HG02623 (cell line): ENCODE measurements around the gene ITSN1.

ENCODE experiments used
- ATAC-seq: cut with Tn5 transposase; IDR thresholded peaks from one replicate; pipeline ENCODE4 v1.9.1; 2021; ENCODE audit warnings: moderate library complexity; ENCODE audit not compliant: unreplicated experiment

ITSN1 gene

DNA sequence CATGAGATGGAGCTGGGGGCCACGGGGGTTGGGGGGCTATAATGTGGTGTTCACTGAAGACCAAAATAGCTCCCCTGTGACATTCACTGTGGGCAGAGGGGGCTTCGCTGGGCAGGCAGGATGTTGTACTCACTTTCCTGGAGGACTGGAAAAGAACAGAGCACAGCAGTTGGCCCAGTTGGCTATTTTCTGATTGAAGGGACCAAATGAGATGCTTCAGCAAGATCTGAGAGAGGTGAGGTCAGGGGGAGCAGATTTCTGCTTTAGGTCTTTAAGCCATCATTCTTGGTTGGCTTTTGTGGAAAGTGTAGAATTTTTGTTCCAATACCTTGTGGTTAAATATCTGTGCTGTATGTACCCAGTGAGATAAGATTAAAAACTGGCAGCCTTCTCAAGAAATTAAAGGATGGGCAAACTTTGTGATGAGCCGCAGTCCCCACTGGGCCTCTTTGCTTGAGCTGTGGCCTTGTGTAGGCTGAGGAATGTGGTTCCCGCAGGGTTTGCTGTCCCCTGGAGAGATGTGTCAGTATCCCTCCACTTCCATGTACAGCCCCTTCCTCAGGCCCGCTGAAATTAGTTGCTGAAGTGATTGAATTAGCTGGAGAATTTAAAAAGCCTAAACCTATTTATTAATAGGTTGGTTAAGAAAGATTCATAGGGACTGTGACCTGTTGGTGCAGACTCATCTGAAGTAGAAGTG, 192.7 kb downstream of the ITSN1 start:
- ATAC-seq = no peak

- no peak for ATAC-seq
Measured at GRCh38 chr21:33835920-33836319, 193.6 kb downstream of the ITSN1 start.

DNA sequence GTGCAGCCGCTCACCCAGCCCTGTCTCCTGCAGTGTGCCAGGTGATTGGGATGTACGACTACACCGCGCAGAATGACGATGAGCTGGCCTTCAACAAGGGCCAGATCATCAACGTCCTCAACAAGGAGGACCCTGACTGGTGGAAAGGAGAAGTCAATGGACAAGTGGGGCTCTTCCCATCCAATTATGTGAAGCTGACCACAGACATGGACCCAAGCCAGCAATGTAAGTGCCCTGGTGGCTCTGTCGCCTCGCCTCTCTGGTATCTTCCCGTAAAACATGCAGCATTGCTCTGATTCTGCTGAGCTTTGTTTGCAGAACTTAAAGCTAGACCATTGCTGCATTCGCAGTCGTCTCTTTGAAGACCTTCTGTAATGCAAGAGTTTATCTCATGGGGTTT, 194.1 kb downstream of the ITSN1 start:
- ATAC-seq = no peak

GRCh38 chr21:33839167-33839716, 196.9 kb downstream of the ITSN1 start:
- ATAC-seq = no peak

- no peak for ATAC-seq
Measured at GRCh38 chr21:33839806-33840205, 197.5 kb downstream of the ITSN1 start.

DNA sequence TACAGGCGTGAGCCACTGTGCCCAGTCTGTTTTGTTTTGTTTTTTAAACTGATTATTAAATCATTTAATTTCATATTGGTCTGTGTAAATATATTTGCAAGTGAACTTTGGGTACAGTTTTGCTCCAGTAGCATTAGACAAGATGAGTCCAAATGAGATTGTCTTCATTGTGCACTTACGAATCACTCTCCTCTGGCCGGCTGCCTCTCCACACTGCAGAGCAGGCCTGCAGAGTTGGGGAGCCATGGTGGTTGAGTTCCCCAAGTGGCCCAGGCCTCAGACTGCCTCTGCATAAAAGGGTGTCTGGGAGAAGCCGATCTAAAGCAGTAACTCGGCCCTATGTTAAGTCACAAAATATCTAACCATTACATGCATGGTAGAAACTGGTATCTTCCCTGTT, 198.5 kb downstream of the ITSN1 start:
- no peak for ATAC-seq

DNA sequence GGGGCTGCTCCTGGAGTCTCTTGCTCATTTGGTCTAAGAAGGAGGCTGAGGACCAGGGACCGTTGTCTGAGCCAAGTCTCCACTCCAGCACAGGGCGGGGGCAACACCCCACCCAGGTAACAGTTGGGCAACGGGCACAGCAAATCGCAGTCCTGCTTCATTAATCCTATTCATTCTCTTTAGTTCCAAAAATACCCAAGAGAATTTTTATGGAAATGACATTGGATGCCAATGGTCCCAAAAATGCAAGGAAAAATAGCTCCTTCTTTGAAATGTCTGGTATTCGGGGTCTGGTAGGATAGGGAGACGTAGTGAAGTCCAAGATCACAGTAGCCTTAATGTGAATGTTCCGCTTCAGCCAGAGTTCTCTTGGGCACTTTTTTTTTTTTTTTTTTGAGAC, 199.3 kb downstream of the ITSN1 start:
- ATAC-seq = no peak

DNA sequence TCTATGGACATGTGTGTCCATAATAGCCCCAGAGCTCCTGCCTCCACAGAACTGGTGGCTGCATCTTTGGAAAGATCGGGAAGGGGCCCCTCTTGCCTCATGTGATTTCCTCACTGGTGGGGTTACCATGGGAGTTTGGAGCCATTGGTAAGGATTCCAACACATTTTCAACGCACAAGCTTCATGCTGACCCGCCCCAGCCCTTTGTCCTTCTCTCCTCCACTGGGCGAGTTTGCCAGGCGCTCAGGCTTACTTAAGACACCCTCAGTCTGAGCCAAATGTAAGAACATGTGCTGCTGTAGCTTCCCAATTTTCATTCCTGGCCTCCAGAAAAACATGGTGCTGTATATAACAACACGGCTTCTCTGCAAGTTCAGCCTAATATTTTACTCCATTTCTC, 200.9 kb downstream of the ITSN1 start:
- ATAC-seq = no peak

- ATAC-seq = no peak
Measured at GRCh38 chr21:33844104-33844889, 202.0 kb downstream of the ITSN1 start.

DNA sequence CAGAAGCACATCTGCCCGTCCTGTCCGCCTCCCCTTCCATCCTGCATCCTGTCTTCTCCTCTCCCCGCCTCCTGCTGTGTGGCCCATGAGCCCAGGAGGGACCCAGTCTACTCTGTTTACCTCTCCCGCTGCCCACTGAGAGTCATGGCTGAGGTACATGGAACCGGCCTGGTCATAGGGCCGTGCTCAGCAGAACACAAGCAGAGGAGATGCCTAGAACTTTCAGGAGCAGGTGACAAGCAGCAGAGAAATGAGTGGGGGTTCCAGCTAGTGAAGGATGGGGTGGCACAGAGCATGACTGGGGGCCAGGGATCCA, 202.5 kb downstream of the ITSN1 start:
- ATAC-seq = no peak

DNA sequence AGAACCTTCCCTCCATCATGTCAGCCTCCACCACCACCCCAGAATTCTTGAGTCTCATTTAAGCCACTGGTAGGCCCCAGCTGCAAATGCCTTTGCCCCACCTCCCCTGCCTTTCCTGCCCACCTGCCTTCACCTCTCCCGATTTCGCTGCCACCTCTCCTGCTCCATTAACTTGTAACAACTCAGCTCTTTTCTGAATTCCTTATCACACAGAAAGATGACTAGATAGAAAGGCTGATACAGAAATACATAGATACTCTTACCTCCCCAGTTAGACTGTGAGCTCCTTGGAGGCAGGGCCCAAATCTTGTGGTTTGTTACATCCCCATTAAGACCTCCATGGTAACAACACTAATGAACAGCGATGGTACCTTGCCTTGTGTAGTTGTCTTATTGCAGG, 203.8 kb downstream of the ITSN1 start:
- no peak for ATAC-seq

DNA sequence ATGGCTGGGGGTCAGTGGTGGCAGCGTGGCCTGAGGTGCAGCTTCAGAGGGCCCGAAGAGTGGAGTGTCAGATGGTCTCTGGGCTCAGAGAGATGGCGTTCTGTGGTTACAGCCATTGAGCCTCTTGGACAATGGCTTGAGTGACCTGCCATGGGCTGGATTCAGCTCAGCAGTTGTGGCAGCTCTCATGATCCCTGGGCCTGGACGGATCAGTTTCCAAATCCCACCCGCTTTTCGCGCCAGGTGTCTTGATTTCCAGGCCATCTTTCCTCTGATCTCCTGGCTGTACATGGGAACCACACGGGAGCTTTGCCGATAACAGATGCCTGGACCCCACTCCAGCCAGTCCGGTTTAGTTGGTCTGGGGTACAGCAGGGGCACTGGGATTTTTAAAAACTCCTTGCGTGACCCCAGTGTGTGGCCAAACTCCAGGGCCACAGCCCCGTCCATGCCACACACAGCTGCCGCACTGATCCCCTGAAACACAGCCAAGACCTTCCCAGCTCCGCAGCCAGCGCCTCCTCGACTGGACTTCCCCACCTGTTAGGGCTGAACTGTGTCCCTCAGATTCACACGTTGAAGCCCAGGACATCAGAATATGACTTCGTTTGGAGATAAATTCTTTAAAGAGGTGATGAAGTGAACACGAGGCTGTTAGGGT, 205.4 kb downstream of the ITSN1 start:
- no peak for ATAC-seq

DNA sequence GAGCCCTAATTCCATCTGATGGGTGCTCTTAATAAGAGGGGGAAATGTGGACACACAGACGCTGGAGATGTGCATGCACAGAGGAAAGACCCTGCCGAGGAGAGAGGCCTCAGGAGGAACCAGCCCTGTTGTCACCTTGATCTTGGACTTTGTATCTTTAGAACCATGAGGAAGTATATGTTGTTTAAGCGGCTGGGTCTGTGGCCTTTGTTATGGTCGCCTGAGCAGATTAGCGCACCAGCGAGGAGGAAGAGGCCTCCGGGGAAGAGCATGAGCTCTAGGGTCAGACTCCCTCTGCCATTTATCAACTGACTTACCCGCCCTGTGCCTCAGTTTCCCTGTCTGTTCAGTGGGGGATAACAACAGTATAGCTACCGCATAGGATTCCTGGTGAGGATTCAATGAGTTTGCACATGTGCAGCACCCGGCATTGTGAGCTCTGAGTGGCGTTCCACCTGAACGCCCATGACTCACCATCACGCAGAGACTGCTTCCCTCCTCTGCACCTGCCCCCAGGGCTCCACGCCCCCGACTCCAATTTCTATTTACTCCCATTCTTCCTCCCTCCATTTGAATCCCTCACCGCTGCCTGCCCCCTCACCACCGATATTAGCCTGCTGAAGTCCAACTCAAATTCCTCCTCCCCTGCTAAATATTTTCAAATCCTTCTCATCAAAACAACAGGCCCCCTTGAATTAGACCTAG, 206.1 kb downstream of the ITSN1 start:
- no peak for ATAC-seq

DNA sequence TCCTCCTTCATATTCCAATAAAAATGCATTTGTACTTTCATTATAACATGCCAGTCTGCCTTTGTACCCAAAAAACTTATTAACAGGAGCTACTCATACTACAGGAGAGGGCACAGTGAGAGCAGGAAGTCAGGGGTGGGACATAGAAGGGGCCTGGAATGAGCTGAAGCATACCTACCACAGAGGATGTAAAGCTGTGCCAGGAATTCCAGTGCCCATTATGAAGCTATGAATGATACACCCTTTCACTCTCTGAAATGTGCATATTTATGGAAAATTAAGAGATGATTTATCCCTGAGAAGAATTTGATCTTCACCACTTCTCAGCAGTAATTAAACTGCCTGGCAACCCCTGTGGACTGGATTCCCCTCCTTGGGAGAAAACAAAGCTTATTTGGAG, 207.5 kb downstream of the ITSN1 start:
- no peak for ATAC-seq

DNA sequence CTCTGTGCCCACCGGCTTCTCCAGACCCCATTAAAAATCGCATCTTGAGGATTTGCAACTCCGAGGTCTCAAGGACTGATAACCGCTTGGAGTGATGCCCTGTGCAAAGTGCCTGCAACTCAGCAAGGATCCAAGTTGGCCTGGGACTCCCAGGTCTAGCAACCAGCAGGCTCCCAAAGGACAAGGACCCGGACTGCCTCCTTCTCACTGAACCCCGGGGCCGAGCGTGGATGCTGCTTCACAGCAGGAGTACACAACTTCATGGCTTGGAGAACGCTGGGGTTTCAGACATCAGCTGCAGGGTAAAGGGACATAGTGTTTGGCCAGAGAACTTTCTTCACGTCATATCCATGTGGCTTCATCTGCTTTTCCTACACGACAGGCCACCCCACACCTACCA, 208.1 kb downstream of the ITSN1 start:
- no peak for ATAC-seq

DNA sequence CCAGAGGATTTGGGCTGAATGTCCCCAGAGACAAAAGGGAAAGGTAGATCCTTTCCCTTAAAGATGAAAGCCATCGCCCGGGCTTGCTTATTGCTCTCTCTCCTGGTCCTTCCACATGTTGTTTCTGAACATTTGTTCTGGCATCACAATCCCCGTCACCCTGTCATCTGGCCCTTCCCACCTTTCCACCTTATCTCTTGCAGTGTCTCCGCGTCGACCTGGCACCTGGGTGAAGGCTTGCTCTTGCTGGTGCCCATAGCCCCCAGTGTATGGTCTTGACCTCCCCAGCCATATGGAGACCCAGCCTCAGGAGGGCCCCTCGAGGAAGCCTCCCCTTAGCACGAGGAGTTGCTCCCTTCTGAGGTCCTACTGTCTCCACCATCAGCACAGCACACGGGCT, 208.7 kb downstream of the ITSN1 start:
- ATAC-seq = no peak

- no peak for ATAC-seq
Measured at GRCh38 chr21:33852485-33852884, 210.2 kb downstream of the ITSN1 start.

- ATAC-seq = no peak
Measured at GRCh38 chr21:33854604-33855003, 212.3 kb downstream of the ITSN1 start.

- no peak for ATAC-seq
Measured at GRCh38 chr21:33855190-33855589, 212.9 kb downstream of the ITSN1 start.

DNA sequence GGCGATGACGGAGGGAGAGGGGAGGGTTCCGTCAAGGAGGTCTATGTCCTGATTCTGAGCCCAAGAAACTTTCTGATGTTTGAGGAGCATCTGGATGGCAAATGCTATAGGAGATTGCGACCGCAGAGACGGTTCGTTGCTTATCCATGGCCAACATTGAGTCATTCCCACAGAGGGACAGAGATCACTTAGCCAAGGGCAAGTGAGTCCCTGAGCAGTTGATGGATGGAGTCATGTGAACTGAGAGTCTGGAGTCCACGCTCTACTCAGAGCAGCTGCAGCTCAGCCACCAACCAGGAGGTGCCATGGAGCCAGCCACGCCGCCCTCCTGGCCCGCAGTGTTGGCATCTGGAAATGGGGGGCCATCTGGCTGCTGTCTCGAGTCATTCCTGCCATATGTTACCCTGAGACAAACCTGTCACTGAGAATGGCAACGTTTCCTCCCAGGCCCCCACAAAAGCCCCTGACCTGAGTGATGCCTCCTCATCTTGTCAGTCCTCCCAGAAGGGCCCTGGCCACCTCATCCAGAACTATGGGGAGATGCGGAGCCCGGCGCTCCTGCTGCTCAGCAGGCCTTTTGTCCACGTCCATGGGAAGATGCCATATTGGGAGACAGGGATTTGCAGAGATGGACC, 214.7 kb downstream of the ITSN1 start:
- ATAC-seq = no peak
